IMR-90 (cell line): ENCODE measurements around the gene TP73. TPM values are rescaled to one million over a fixed set of nuclear protein-coding genes. Genes with fewer than 3 reads are reported as not detected.

Experiments
- microRNA-seq, 2 experiments: library from miRNA; stranded (forward) in 1 of 2; unstranded in 1 of 2; fragments of 10-50 nt in 1 of 2; fragments of <30 nt in 1 of 2; gene quantifications in 1 of 2; microRNA quantifications in 1 of 2; one replicate each; pipeline versions ENCODE3 to v1.1.0; 2013 to 2020; ENCODE audit not compliant: insufficient read depth in 1 of 2, insufficient read length in 1 of 2, unreplicated experiment in 1 of 2
- polyA plus RNA-seq, 3 experiments: library from polyadenylated mRNA; depleted of rRNA; stranded (reverse); fragments of >200 nt; gene quantifications; 2 replicates each; pipeline ENCODE4 v1.2.3, GENCODE V29; 2012; ENCODE audit warnings: low replicate concordance in 1 of 3
- small RNA-seq, 5 experiments: library from RNA; depleted of rRNA; stranded (forward); fragments of <200 nt; gene quantifications; one replicate each; pipeline ENCODE3, GENCODE V24; 2012
- total RNA-seq: library from RNA; depleted of rRNA; stranded (reverse); fragments of >200 nt; gene quantifications from 2 replicates; pipeline ENCODE4 v1.2.3, GENCODE V29; 2012; rRNA removed

TP73 gene
- total and polyA plus RNA-seq, 2 of the 4 experiments (the other 2 are of a cell fraction) = not detected

Small RNAs within 50 kb of the gene (microRNA-seq; reads per million reads assigned to microRNA genes)
- gene RF02197 (ENCODE audit: insufficient read depth, insufficient read length) (not detected), gene RN7SL574P (ENCODE audit: insufficient read depth, insufficient read length) (not detected)

Small RNAs within 50 kb of the gene (small RNA-seq; reads per million reads assigned to genes)
- 0 reads per million in 5 experiments for gene RF02197
- 0 reads per million in 5 experiments for gene RN7SL574P

Other genes with a start within 250 kb of the TP73 start
- gene ARHGEF16, start 197.9 kb upstream of the TP73 start, total RNA-seq = 0.18 TPM in 1 of 2 replicates, not detected in the other
- gene ARHGEF16, start 197.9 kb upstream of the TP73 start, polyA plus RNA-seq (2012; rRNA removed) = 0.19 and 0.39 TPM in 2 replicates
- gene MEGF6, start 41.0 kb upstream of the TP73 start, total RNA-seq = 0.56 and 0.72 TPM in 2 replicates
- gene MEGF6, start 41.0 kb upstream of the TP73 start, polyA plus RNA-seq (2012; rRNA removed) = 4.1 and 5.4 TPM in 2 replicates
- 25.3 and 25.6 TPM in 2 replicates for gene TPRG1L, start 27.5 kb upstream of the TP73 start, total RNA-seq
- gene TPRG1L, start 27.5 kb upstream of the TP73 start, polyA plus RNA-seq (2012; rRNA removed) = 38.1 and 39.5 TPM in 2 replicates
- 9.2 and 10.8 TPM in 2 replicates for gene WRAP73, start 2.4 kb upstream of the TP73 start, total RNA-seq
- 23.6 and 24.4 TPM in 2 replicates for gene WRAP73, start 2.4 kb upstream of the TP73 start, polyA plus RNA-seq (2012; rRNA removed)
- gene CCDC27, start 99.9 kb downstream of the TP73 start, total RNA-seq = not detected in 2 replicates
- gene CCDC27, start 99.9 kb downstream of the TP73 start, polyA plus RNA-seq (2012; rRNA removed) = not detected in 2 replicates
- gene SMIM1, start 120.2 kb downstream of the TP73 start, total RNA-seq = 0.90 and 1.9 TPM in 2 replicates
- gene SMIM1, start 120.2 kb downstream of the TP73 start, polyA plus RNA-seq (2012; rRNA removed) = 3.4 and 7.6 TPM in 2 replicates
- 15.2 and 23.1 TPM in 2 replicates for gene LRRC47, start 144.0 kb downstream of the TP73 start, total RNA-seq
- 19.2 and 19.7 TPM in 2 replicates for gene LRRC47, start 144.0 kb downstream of the TP73 start, polyA plus RNA-seq (2012; rRNA removed)
- 14.3 and 20.0 TPM in 2 replicates for gene CEP104, start 204.7 kb downstream of the TP73 start, total RNA-seq
- 17.5 and 17.9 TPM in 2 replicates for gene CEP104, start 204.7 kb downstream of the TP73 start, polyA plus RNA-seq (2012; rRNA removed)
- gene DFFB, start 205.0 kb downstream of the TP73 start, total RNA-seq = 6.7 and 7.3 TPM in 2 replicates
- 6.5 and 8.2 TPM in 2 replicates for gene DFFB, start 205.0 kb downstream of the TP73 start, polyA plus RNA-seq (2012; rRNA removed)
- 45.7 and 49.7 TPM in 2 replicates for gene C1orf174, start 247.8 kb downstream of the TP73 start, total RNA-seq
- gene C1orf174, start 247.8 kb downstream of the TP73 start, polyA plus RNA-seq (2012; rRNA removed) = 22.5 and 26.7 TPM in 2 replicates